Omental fat pad (tissue), 4 donors: Measurements from ENCODE around the gene TEX10. TPM values are rescaled to one million over a fixed set of nuclear protein-coding genes. Genes with fewer than 3 reads are reported as not detected.

Experiments used
- ATAC-seq: fragments of 150-250 bp; one replicate; pipeline ENCODE4 v1.9.1; 2016; ENCODE audit warnings: mild to moderate bottlenecking, moderate library complexity; ENCODE audit not compliant: low FRiP score
- DNase-seq: peaks from one replicate; pipeline ENCODE4 v3.0.0-alpha.2; 2019; ENCODE audit warnings: low spot score
- CTCF ChIP-seq, 3 donors: fragments of 450-650 bp; IDR thresholded peaks; one replicate each; pipeline ENCODE4 v1.5.1; 2016 to 2017; ENCODE audit warnings: antibody characterized with exemption in 3 of 3, mild to moderate bottlenecking in 3 of 3, moderate library complexity in 2 of 3
- total RNA-seq, 4 donors: library from RNA; depleted of rRNA; stranded (reverse); fragments of >200 nt; gene quantifications; one replicate each; pipeline ENCODE4 v1.1.0, GENCODE V29; 2016

TEX10 gene
- total RNA-seq, 4 donors from 2014 or later, result 15.8 to 51.0 (median 29.9) TPM

DNA sequence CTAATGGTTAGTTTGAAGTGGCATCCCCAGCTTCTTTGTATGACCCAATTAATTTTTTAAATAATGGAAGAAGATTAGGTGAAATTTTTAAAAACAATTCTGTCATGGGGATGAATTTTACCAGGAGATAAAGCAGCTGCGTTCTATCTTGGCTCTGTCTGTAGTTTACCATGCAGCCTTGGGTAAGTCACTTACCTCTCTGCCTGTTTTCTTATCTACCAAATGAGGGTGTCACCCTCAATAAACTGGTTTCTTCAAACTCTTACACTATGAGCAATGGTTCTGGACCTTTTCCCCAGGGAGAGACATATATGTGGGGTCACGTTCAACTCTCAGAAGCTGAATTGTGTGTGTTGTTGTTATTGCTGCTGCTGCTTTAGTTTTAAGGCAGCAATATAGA is 71.7 kb downstream of the TEX10 start:
- TF ChIP-seq CTCF (IDR thresholded peaks at IDR 0.05), result no peak
- DNase-seq (no peak), ATAC-seq (no peak)

GRCh38 chr9:100277166-100277979 is 75.4 kb downstream of the TEX10 start:
- DNase-seq (no peak), ATAC-seq (no peak)
- TF ChIP-seq CTCF (IDR thresholded peaks at IDR 0.05), result no peak

- TF ChIP-seq CTCF (IDR thresholded peaks at IDR 0.05), result no peak
- DNase-seq, result no peak
- no peak for ATAC-seq
Observed at GRCh38 chr9:100269656-100270055, 83.1 kb downstream of the TEX10 start.

GRCh38 chr9:100268271-100268670 is 84.5 kb downstream of the TEX10 start:
- ATAC-seq (no peak), DNase-seq (no peak)
- no peak for TF ChIP-seq CTCF (IDR thresholded peaks at IDR 0.05)

GRCh38 chr9:100267211-100267610 is 85.5 kb downstream of the TEX10 start:
- no peak for TF ChIP-seq CTCF (IDR thresholded peaks at IDR 0.05)
- ATAC-seq (no peak), DNase-seq (no peak)

Other genes starting within 250 kb of the TEX10 start
- 10 to 100 TPM; 16.4 to 38.8 (median 18.2) TPM for gene MSANTD3, start 74.2 kb upstream of the TEX10 start, total RNA-seq
- gene TMEFF1, start 120.2 kb upstream of the TEX10 start, total RNA-seq, result 1 to 10 TPM in 1 of 4 donors, under 1 TPM in 1, not detected in 2; 0.60 to 2.4 TPM
- gene CAVIN4, start 225.1 kb upstream of the TEX10 start, total RNA-seq, result under 1 TPM; 0.24 to 0.74 (median 0.31) TPM